ENCODE measurements around the gene DTL. TPM values are rescaled to one million over a fixed set of nuclear protein-coding genes. Genes with fewer than 3 reads are reported as not detected.

The DTL gene
- polyA plus RNA-seq, 1 of the 3 experiments (the other 2 are of a cell fraction): 9.3 TPM

DNA sequence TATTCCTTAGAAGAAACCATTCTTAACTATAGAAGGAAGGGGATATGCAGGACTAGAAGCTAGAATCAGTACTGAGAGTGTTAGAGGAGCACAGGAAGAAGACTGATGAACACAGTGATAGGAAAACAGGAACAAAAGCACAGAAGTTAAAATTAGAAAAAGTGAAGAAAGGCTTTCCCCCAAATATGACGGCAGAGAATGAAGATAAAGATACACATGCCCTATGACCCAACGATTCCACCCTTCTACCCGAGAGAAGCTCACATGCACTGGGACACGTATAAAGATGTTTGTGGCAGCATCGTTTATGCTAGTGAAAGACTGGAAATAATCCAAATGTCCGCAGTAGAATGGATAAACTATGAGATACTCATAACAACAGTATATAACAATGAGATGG lies 74.2 kb downstream of the DTL start:
- WGBS (ENCODE audit: low lambda C conversion rate): 96% methylated on average over 6 of the region's 6 CpGs
- H3K27me3 ChIP-seq (ENCODE audit: insufficient read depth): no peaks in the 10 kb centered on the region
- peaks cover 0 to 11% of the 10 kb centered on the region in 2 experiments; a peak in 2 of 4 replicates for H3K4me1 ChIP-seq (ENCODE audit: control insufficient read depth in 1 of 2, insufficient read depth in 2 of 2, low read depth in 1 of 2, low read length in 1 of 2)
- CTCF ChIA-PET: interaction anchor here (1.4 to 1.9 kb wide), 2 partner anchors 8 to 17 kb away, joined by 3 to 6 read pairs; no protein-coding TSS in a partner anchor
- H3K79me2 ChIP-seq (ENCODE audit: insufficient read depth): peaks cover 2% of the 10 kb centered on the region; the same call in 1 of the 2 replicates
- H3K9me3 ChIP-seq: no peaks in the 10 kb centered on the region
- no peak overlapping the region for H3K27ac ChIP-seq (ENCODE audit: low read depth in 2 of 2, low read length in 1 of 2)
- no peak for TF ChIP-seq SIN3A (IDR thresholded peaks at IDR 0.05; ENCODE audit: borderline replicate concordance, low read depth, low read length)
- TF ChIP-seq, protein P1, sequence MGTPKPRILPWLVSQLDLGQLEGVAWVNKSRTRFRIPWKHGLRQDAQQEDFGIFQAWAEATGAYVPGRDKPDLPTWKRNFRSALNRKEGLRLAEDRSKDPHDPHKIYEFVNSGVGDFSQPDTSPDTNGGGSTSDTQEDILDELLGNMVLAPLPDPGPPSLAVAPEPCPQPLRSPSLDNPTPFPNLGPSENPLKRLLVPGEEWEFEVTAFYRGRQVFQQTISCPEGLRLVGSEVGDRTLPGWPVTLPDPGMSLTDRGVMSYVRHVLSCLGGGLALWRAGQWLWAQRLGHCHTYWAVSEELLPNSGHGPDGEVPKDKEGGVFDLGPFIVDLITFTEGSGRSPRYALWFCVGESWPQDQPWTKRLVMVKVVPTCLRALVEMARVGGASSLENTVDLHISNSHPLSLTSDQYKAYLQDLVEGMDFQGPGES (IDR thresholded peaks at IDR 0.05; ENCODE audit: low read depth, low read length): no peak
- no peak for TF ChIP-seq MXI1 (IDR thresholded peaks at IDR 0.05; ENCODE audit: low read depth, low read length)
- TF ChIP-seq FOSL2 (IDR thresholded peaks at IDR 0.05; ENCODE audit: borderline replicate concordance, low read depth): no peak
- no peak for TF ChIP-seq POLR2AphosphoS5 (IDR thresholded peaks at IDR 0.05; ENCODE audit: low read depth, low read length)
- no peak for TF ChIP-seq YY1 (IDR thresholded peaks at IDR 0.05; ENCODE audit: low read depth)
- no peak for TF ChIP-seq FOXM1 (IDR thresholded peaks at IDR 0.05; ENCODE audit: low read depth)
- peaks cover 5 to 16% of the 10 kb centered on the region in 2 experiments for H3K36me3 ChIP-seq (replicated peaks in 1 of 2; ENCODE audit: control insufficient read depth in 1 of 2, insufficient read depth in 2 of 2, low read length in 1 of 2)
- H3F3A ChIP-seq (replicated peaks; ENCODE audit: insufficient read depth): no peaks in the 10 kb centered on the region
- no peak overlapping the region for H3K4me3 ChIP-seq (ENCODE audit: low read depth in 2 of 2, low read length in 1 of 2)
- H4K20me1 ChIP-seq (ENCODE audit: insufficient read depth): no peaks in the 10 kb centered on the region
- no peak overlapping the region for H3K9ac ChIP-seq
- no peak for DNase-seq
- no peak overlapping the region for H3K4me2 ChIP-seq
- POLR2A ChIA-PET: no interaction called here
- no peaks in the 10 kb centered on the region for H3K9me2 ChIP-seq
- H2AFZ ChIP-seq (ENCODE audit: low read depth): no peak overlapping the region

DNA sequence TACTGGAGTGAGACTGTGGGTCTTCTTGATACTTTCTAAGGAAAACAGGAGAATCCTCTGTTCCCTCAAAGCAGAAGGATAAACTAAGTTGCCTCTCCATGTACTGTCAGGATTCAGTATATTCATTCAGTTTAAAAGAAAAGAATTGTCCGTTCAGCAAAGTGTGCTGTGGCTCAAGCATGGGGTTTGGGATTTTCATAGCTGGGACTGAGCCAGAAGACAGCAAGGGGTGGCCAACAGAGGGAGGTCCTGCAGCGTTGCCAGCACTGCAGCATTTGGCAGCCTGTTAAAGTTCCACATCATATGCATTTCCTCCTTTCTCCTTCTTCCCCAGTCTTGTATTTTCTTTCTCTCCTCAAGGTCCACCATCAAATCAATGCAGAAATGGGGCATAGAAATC lies 75.1 kb downstream of the DTL start:
- H3K4me3 ChIP-seq (ENCODE audit: low read depth in 2 of 2, low read length in 1 of 2): no peak overlapping the region
- peaks cover 5 to 16% of the 10 kb centered on the region in 2 experiments for H3K36me3 ChIP-seq (replicated peaks in 1 of 2; ENCODE audit: control insufficient read depth in 1 of 2, insufficient read depth in 2 of 2, low read length in 1 of 2)
- H4K20me1 ChIP-seq (ENCODE audit: insufficient read depth): no peaks in the 10 kb centered on the region
- DNase-seq: no peak
- H3K27ac ChIP-seq (ENCODE audit: low read depth in 2 of 2, low read length in 1 of 2): no peak overlapping the region
- H3K9me2 ChIP-seq: no peaks in the 10 kb centered on the region
- no peaks in the 10 kb centered on the region for H3F3A ChIP-seq (replicated peaks; ENCODE audit: insufficient read depth)
- H2AFZ ChIP-seq (ENCODE audit: low read depth): no peak overlapping the region
- POLR2A ChIA-PET: no interaction called here
- H3K9ac ChIP-seq: no peak overlapping the region
- no peaks in the 10 kb centered on the region for H3K9me3 ChIP-seq
- H3K4me2 ChIP-seq: no peak overlapping the region
- peaks cover 2% of the 10 kb centered on the region; the same call in 1 of the 2 replicates for H3K79me2 ChIP-seq (ENCODE audit: insufficient read depth)
- no peaks in the 10 kb centered on the region for H3K27me3 ChIP-seq (ENCODE audit: insufficient read depth)
- CTCF ChIA-PET: interaction anchor here (0.6 to 1.9 kb wide), 5 partner anchors 9 to 596 kb away, joined by 3 to 6 read pairs (median 3); no protein-coding TSS in a partner anchor
- WGBS (ENCODE audit: low lambda C conversion rate): 81% methylated on average over 2 of the region's 2 CpGs
- peaks cover 0 to 6% of the 10 kb centered on the region in 2 experiments; a peak in 2 of 4 replicates for H3K4me1 ChIP-seq (ENCODE audit: control insufficient read depth in 1 of 2, insufficient read depth in 2 of 2, low read depth in 1 of 2, low read length in 1 of 2)
- TF ChIP-seq, protein P1 (IDR thresholded peaks at IDR 0.05; ENCODE audit: low read depth, low read length): no peak
- no peak for TF ChIP-seq TAF1 (IDR thresholded peaks at IDR 0.05; ENCODE audit: borderline replicate concordance, low read depth, low read length)
- TF ChIP-seq, protein P2, sequence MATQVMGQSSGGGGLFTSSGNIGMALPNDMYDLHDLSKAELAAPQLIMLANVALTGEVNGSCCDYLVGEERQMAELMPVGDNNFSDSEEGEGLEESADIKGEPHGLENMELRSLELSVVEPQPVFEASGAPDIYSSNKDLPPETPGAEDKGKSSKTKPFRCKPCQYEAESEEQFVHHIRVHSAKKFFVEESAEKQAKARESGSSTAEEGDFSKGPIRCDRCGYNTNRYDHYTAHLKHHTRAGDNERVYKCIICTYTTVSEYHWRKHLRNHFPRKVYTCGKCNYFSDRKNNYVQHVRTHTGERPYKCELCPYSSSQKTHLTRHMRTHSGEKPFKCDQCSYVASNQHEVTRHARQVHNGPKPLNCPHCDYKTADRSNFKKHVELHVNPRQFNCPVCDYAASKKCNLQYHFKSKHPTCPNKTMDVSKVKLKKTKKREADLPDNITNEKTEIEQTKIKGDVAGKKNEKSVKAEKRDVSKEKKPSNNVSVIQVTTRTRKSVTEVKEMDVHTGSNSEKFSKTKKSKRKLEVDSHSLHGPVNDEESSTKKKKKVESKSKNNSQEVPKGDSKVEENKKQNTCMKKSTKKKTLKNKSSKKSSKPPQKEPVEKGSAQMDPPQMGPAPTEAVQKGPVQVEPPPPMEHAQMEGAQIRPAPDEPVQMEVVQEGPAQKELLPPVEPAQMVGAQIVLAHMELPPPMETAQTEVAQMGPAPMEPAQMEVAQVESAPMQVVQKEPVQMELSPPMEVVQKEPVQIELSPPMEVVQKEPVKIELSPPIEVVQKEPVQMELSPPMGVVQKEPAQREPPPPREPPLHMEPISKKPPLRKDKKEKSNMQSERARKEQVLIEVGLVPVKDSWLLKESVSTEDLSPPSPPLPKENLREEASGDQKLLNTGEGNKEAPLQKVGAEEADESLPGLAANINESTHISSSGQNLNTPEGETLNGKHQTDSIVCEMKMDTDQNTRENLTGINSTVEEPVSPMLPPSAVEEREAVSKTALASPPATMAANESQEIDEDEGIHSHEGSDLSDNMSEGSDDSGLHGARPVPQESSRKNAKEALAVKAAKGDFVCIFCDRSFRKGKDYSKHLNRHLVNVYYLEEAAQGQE (IDR thresholded peaks at IDR 0.05; ENCODE audit: low read depth, low read length): no peak
- no peak for TF ChIP-seq POLR2AphosphoS5 (IDR thresholded peaks at IDR 0.05; ENCODE audit: low read depth, low read length)
- no peak for TF ChIP-seq RAD21 (IDR thresholded peaks at IDR 0.05; ENCODE audit: low read length)
- TF ChIP-seq NFIC (IDR thresholded peaks at IDR 0.05; ENCODE audit: borderline replicate concordance): no peak
- TF ChIP-seq RXRA (IDR thresholded peaks at IDR 0.05; ENCODE audit: borderline replicate concordance, low read depth): no peak
- no peak for TF ChIP-seq FOXJ3 (CRISPR knock-in tag; IDR thresholded peaks at IDR 0.05)
- no peak for TF ChIP-seq CHD2 (IDR thresholded peaks at IDR 0.05; ENCODE audit: low read length, partially characterized antibody)
- TF ChIP-seq GABPA (IDR thresholded peaks at IDR 0.05; ENCODE audit: low read depth): no peak
- no peak for TF ChIP-seq EZH2phosphoT487 (IDR thresholded peaks at IDR 0.05; ENCODE audit: borderline replicate concordance, low read depth)
- TF ChIP-seq ELF1 (IDR thresholded peaks at IDR 0.05): no peak
- TF ChIP-seq GATA2 (CRISPR knock-in tag; IDR thresholded peaks at IDR 0.05): no peak
- TF ChIP-seq JUND (IDR thresholded peaks at IDR 0.05): no peak
- TF ChIP-seq MXI1 (IDR thresholded peaks at IDR 0.05; ENCODE audit: low read depth, low read length): no peak
- TF ChIP-seq, protein P3, sequence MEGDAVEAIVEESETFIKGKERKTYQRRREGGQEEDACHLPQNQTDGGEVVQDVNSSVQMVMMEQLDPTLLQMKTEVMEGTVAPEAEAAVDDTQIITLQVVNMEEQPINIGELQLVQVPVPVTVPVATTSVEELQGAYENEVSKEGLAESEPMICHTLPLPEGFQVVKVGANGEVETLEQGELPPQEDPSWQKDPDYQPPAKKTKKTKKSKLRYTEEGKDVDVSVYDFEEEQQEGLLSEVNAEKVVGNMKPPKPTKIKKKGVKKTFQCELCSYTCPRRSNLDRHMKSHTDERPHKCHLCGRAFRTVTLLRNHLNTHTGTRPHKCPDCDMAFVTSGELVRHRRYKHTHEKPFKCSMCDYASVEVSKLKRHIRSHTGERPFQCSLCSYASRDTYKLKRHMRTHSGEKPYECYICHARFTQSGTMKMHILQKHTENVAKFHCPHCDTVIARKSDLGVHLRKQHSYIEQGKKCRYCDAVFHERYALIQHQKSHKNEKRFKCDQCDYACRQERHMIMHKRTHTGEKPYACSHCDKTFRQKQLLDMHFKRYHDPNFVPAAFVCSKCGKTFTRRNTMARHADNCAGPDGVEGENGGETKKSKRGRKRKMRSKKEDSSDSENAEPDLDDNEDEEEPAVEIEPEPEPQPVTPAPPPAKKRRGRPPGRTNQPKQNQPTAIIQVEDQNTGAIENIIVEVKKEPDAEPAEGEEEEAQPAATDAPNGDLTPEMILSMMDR (IDR thresholded peaks at IDR 0.05): no peak
- TF ChIP-seq RFX5 (IDR thresholded peaks at IDR 0.05; ENCODE audit: low read length): no peak

Measured in SK-N-SH (cell line).